ENCODE measurements around the gene TEX38. TPM values are rescaled to one million over a fixed set of nuclear protein-coding genes. Genes with fewer than 3 reads are reported as not detected.

The TEX38 gene
- total and polyA plus RNA-seq, 2 experiments from 2014 or later: 0.34 TPM; not detected in 1

- in situ Hi-C loops (cut with MboI): no loop called here
- TF ChIP-seq EZH2phosphoT487 (IDR thresholded peaks at IDR 0.05; ENCODE audit: insufficient read depth, low read depth): no peak
- DNase-seq: no peak
- Histone ChIP-seq H3K9me2 (ENCODE audit: insufficient read depth) (no peaks in the 10 kb centered on the region), H3F3A (ENCODE audit: insufficient read depth) (no peaks in the 10 kb centered on the region), H3K9ac (no peak overlapping the region), H3K27me3 (replicated peaks; ENCODE audit: insufficient read depth) (no peaks in the 10 kb centered on the region), H3K4me2 (ENCODE audit: unreplicated experiment) (no peak overlapping the region), H3K79me2 (ENCODE audit: insufficient read depth) (no peaks in the 10 kb centered on the region), H3K9me3 (ENCODE audit: low read depth) (no peaks in the 10 kb centered on the region), H3K4me1 (ENCODE audit: insufficient read depth) (0 out of 2 replicates have a peak, but pooled peaks cover 4% of the 10 kb centered on the region), H3K36me3 (ENCODE audit: low read depth) (peaks cover 78% of the 10 kb centered on the region), H3K27ac (no peak overlapping the region), H4K20me1 (ENCODE audit: insufficient read depth) (no peaks in the 10 kb centered on the region), H2AFZ (no peak overlapping the region), H3K4me3 (no peak overlapping the region)
- WGBS, 2 experiments (ENCODE audit: low coverage in 1 of 2, low lambda C conversion rate in 2 of 2, missing lambda C conversion rate in 2 of 2): 88 to 90% methylated on average over 1 of the region's 1 CpG
These were observed 14.6 kb downstream of the TEX38 start for GRCh38 chr1:46686255-46686654.

GRCh38 chr1:46687093-46687659 is 15.5 kb downstream of the TEX38 start:
- H4K20me1 ChIP-seq (ENCODE audit: insufficient read depth): no peaks in the 10 kb centered on the region
- no peaks in the 10 kb centered on the region for H3K9me2 ChIP-seq (ENCODE audit: insufficient read depth)
- no peaks in the 10 kb centered on the region for H3K79me2 ChIP-seq (ENCODE audit: insufficient read depth)
- no peak overlapping the region for H3K4me3 ChIP-seq
- no peak overlapping the region for H2AFZ ChIP-seq
- peak; percentile 52 for DNase-seq
- 53 to 59% methylated on average over 2 of the region's 2 CpGs for WGBS, 2 experiments (ENCODE audit: low coverage in 1 of 2, low lambda C conversion rate in 2 of 2, missing lambda C conversion rate in 2 of 2)
- H3K36me3 ChIP-seq (ENCODE audit: low read depth): peaks cover 77% of the 10 kb centered on the region
- H3K27me3 ChIP-seq (replicated peaks; ENCODE audit: insufficient read depth): no peaks in the 10 kb centered on the region
- no peak overlapping the region for H3K9ac ChIP-seq
- in situ Hi-C loops (cut with MboI): no loop called here
- no peaks in the 10 kb centered on the region for H3F3A ChIP-seq (ENCODE audit: insufficient read depth)
- no peaks in the 10 kb centered on the region for H3K9me3 ChIP-seq (ENCODE audit: low read depth)
- H3K27ac ChIP-seq: no peak overlapping the region
- H3K4me2 ChIP-seq (ENCODE audit: unreplicated experiment): no peak overlapping the region
- H3K4me1 ChIP-seq (ENCODE audit: insufficient read depth): 0 out of 2 replicates have a peak, but pooled peaks cover 4% of the 10 kb centered on the region
- no peak for TF ChIP-seq EZH2phosphoT487 (IDR thresholded peaks at IDR 0.05; ENCODE audit: insufficient read depth, low read depth)
- no peak for TF ChIP-seq EZH2 (IDR thresholded peaks at IDR 0.05; ENCODE audit: insufficient read depth, poor library complexity, severe bottlenecking)

- H3K79me2 ChIP-seq (ENCODE audit: insufficient read depth): peaks cover 7% of the 10 kb centered on the region; the same call in 1 of the 2 replicates
- no peak overlapping the region for H3K27ac ChIP-seq
- peaks cover 68% of the 10 kb centered on the region for H3K36me3 ChIP-seq (ENCODE audit: low read depth)
- no peak overlapping the region for H2AFZ ChIP-seq
- no peaks in the 10 kb centered on the region for H4K20me1 ChIP-seq (ENCODE audit: insufficient read depth)
- no peak for DNase-seq
- TF ChIP-seq EZH2 (IDR thresholded peaks at IDR 0.05; ENCODE audit: insufficient read depth, poor library complexity, severe bottlenecking) (no peak), EZH2phosphoT487 (IDR thresholded peaks at IDR 0.05; ENCODE audit: insufficient read depth, low read depth) (no peak)
- H3K4me2 ChIP-seq (ENCODE audit: unreplicated experiment): no peak overlapping the region
- 0 out of 2 replicates have a peak, but pooled peaks cover 4% of the 10 kb centered on the region for H3K4me1 ChIP-seq (ENCODE audit: insufficient read depth)
- no peak overlapping the region for H3K9ac ChIP-seq
- H3F3A ChIP-seq (ENCODE audit: insufficient read depth): no peaks in the 10 kb centered on the region
- H3K4me3 ChIP-seq: no peak overlapping the region
- WGBS, 2 experiments (ENCODE audit: low coverage in 1 of 2, low lambda C conversion rate in 2 of 2, missing lambda C conversion rate in 2 of 2): 96 to 97% methylated on average over 9 of the region's 9 CpGs
- H3K27me3 ChIP-seq (replicated peaks; ENCODE audit: insufficient read depth): no peaks in the 10 kb centered on the region
- H3K9me3 ChIP-seq (ENCODE audit: low read depth): no peaks in the 10 kb centered on the region
- H3K9me2 ChIP-seq (ENCODE audit: insufficient read depth): no peaks in the 10 kb centered on the region
- in situ Hi-C loops (cut with MboI): no loop called here
These were observed 16.4 kb downstream of the TEX38 start for GRCh38 chr1:46687921-46688509.

GRCh38 chr1:46689356-46689755 is 17.7 kb downstream of the TEX38 start:
- no peak for DNase-seq
- Histone ChIP-seq H3K27me3 (replicated peaks; ENCODE audit: insufficient read depth) (no peaks in the 10 kb centered on the region), H3K4me2 (ENCODE audit: unreplicated experiment) (no peak overlapping the region), H4K20me1 (ENCODE audit: insufficient read depth) (peaks cover 3% of the 10 kb centered on the region; the same call in 1 of the 2 replicates), H3K27ac (no peak overlapping the region), H3K4me3 (no peak overlapping the region), H3F3A (ENCODE audit: insufficient read depth) (no peaks in the 10 kb centered on the region), H3K4me1 (ENCODE audit: insufficient read depth) (0 out of 2 replicates have a peak, but pooled peaks cover 4% of the 10 kb centered on the region), H3K9me3 (ENCODE audit: low read depth) (no peaks in the 10 kb centered on the region), H2AFZ (no peak overlapping the region), H3K79me2 (ENCODE audit: insufficient read depth) (peaks cover 12% of the 10 kb centered on the region; the same call in 1 of the 2 replicates), H3K9me2 (ENCODE audit: insufficient read depth) (no peaks in the 10 kb centered on the region), H3K36me3 (ENCODE audit: low read depth) (peaks cover 55% of the 10 kb centered on the region), H3K9ac (no peak overlapping the region)
- no peak for TF ChIP-seq EZH2phosphoT487 (IDR thresholded peaks at IDR 0.05; ENCODE audit: insufficient read depth, low read depth)
- TF ChIP-seq EZH2 (IDR thresholded peaks at IDR 0.05; ENCODE audit: insufficient read depth, poor library complexity, severe bottlenecking): no peak
- 94 to 96% methylated on average over 2 of the region's 2 CpGs for WGBS, 2 experiments (ENCODE audit: low coverage in 1 of 2, low lambda C conversion rate in 2 of 2, missing lambda C conversion rate in 2 of 2)
- in situ Hi-C loops (cut with MboI): no loop called here
